GM18517 (cell line): ENCODE data around the gene SPPL3.
"Not testable (repeated sequence)": the region's sequence is repeated elsewhere in the genome, so short reads cannot be mapped to it uniquely, and the experiment has no call there.

ENCODE experiments used
- ATAC-seq: cut with Tn5 transposase; IDR thresholded peaks from one replicate; pipeline ENCODE4 v1.9.1; 2021; ENCODE audit warnings: mild to moderate bottlenecking, moderate library complexity; ENCODE audit not compliant: unreplicated experiment

Gene SPPL3

DNA sequence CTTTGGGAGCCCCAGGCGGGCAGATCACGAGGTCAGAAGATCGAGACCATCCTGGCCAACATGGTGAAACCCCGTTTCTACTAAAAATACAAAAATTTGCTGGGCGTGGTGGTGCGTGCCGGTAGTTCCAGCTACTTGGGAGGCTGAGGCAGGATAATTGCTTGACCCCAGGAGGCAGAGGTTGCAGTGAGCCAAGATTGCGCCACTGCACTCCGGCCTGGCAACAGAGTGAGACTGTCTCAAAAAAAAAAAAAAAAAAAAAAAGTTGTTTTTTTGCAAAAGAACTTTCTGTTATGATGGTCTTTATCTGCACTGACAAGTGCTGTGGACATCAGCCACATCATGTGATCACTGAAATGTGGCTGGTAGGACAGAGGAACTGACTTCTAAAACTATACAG is 111.7 kb downstream of the SPPL3 start:
- not testable (repeated sequence) for ATAC-seq

DNA sequence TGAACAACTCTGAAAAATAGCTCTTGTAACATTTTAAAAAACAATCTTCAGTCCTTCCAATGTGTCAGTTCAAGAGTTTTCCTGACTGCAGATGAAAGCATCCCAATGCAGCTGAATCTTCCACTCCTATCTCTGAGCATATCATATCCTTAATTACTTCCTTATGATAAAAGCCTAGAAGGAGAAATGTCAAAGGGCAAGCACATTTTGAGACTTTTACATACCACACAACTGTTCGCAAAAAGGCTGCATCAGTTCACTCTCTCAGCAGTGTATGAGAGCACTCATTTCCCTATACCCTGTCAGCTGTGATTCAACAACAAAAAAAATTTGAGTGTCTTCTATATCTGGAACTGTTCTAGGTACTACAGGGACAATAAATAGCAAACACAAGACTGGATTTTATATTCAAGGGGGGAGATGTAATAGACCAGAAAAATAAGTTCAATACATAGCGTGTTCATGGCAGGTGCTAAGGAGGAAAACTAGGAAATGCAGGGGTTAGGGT is 112.4 kb downstream of the SPPL3 start:
- ATAC-seq: no peak

DNA sequence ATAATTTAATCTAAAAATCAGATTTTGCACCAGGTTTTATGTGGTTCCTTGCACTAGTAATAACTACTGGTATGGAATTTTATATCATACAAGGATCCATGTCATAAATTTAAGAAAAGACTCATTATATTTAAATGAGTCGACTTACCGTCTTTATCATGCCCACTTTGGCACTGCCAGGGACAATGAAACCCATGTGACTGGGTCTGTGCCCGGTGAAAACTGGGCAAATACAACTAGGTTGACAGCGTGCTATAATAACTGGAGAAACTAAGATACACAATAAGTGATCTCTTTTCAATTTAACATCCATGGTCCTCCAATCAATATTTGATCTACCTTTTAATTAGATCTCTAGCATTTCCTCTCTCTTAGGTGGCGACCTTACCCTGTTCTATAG is 114.0 kb downstream of the SPPL3 start:
- ATAC-seq: no peak

DNA sequence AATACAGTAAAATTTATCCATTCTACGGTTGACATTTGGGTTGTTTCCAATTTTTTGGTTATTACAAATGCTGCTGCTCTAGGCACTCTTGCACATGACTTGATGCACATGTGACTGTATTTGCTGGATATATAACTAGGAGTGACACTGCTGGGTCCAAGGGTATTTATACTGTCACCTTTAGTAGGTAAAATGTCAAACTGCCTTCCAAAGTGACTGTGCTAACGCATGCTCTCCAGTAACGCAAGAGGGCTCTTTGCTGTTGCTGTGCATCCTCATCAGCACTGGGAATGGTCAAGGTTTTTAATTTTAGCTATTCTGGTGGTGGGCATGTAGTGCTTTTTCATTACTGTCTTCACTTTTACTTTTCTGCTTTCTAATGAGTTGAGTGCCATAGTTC is 116.3 kb downstream of the SPPL3 start:
- no peak for ATAC-seq

DNA sequence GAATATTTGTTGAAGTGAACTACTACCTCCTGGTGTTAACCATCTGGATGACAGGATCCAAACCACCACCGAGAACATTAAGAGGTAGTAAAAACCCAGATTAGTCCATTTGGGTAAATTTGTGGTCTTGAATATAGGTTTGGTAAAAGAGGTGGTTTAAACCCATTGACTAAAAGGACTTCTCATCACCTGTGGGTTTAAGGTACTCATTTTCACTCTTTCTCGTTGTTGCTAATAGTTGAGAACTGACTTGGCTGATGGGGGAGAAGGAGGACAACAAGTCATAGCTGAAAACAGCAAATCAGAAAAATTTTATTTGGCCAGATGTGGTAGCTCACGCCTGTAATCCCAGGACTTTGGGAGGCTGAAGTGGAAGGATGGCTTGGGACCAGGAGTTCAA is 119.4 kb downstream of the SPPL3 start:
- ATAC-seq: no peak

DNA sequence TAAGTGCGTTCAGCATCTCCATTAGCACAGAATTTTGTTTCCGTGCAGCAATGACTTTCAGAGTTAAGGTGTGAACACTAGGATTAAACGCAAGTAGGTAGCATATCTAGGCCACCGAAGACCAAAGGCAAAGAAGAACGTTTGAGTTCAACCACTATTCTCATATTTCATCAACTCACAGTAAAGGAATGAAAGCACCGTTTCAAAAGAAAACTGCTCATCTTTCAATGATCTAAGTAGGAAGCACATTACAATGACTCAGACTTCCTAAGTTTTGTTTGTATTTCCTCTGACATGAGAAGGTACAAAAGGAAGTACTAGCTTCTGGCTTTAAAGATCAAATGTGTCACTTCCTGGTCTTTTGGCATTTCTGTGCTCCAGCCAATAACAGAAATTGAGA is 121.0 kb downstream of the SPPL3 start:
- ATAC-seq: no peak

DNA sequence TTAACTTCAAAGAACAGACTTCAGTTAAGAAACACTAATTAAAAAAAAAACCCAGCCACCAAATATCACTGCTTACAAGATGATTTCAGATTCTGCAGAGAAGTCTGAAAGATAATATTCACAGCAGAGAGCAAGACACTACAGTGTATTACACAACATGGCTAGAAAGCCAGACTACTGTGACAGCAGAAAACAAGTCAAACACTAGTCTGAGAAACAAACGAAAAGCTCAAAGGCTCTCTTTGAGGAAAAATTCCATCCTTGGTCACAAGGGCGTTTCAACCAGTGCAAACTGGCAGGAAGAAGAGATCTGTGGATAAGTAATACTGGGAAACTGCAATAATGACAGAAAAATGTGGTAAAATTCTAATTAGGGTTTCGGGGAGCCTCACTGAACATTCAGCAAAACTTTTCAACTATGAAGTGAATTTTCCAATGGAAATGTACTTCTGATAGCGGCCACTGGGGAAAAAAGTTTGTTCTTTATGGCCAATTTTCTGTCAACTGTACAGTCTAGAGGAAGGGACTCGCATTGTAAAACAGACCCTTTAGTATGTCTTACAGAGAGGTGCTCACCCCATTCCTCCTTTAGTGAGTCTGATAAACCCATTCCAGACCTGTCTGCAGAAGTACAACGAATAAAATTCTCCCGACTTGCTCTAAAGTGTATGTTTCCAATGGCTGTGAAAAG is 128.2 kb downstream of the SPPL3 start:
- no peak for ATAC-seq

DNA sequence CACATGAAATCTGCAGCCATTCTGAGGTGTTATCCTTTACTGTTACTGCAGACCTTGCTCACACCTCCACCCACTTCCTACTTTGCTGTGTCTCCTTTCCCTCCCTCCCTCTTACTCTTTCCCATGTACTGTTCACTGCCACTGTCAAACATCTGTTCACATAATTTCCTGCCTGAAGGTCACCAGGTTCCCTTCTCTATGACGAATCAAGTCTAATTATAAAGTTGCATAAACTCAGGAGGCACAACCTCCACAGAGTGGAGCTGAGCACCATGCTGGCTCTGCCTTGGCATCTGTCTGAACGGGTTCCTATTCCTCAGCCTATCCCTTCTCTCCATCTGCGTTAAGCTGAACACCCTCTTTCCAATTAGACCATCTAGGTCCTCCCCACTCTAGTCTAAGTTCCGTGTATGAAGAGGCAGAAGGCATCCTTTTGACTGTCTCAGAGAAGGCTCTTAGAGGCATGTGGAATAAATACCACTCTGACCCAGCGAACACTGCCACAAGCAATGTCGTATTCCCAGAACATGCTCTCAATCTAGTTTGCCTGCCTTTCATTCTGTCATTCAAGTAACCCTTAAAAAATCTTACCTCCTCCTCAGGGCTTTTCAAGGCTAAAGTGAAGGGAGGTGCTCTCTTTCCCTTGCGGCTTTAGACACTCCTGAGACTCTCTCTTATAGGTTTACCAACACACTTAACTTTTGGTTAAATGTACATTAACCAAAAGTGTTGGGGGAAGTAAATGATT is 129.8 kb downstream of the SPPL3 start:
- no peak for ATAC-seq

DNA sequence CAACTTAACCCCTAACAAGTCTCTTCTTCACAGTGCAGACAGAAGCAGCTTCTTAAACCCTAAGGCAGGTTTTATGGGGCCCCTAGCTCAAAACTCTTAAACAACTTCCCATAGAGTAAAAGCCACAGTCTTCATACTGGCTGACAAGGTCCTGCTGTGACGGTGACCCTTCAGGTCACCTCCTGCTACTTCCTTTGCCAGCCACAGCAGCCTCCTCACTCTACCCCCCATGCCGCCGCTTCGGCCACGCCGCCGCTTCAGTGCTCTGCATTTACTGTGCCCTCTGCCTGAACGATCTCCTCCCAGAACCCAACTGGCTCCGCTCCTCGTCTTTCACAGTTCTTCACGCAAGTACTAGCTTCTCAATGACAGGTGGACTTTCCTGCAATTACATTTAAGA is 133.1 kb downstream of the SPPL3 start:
- no peak for ATAC-seq

DNA sequence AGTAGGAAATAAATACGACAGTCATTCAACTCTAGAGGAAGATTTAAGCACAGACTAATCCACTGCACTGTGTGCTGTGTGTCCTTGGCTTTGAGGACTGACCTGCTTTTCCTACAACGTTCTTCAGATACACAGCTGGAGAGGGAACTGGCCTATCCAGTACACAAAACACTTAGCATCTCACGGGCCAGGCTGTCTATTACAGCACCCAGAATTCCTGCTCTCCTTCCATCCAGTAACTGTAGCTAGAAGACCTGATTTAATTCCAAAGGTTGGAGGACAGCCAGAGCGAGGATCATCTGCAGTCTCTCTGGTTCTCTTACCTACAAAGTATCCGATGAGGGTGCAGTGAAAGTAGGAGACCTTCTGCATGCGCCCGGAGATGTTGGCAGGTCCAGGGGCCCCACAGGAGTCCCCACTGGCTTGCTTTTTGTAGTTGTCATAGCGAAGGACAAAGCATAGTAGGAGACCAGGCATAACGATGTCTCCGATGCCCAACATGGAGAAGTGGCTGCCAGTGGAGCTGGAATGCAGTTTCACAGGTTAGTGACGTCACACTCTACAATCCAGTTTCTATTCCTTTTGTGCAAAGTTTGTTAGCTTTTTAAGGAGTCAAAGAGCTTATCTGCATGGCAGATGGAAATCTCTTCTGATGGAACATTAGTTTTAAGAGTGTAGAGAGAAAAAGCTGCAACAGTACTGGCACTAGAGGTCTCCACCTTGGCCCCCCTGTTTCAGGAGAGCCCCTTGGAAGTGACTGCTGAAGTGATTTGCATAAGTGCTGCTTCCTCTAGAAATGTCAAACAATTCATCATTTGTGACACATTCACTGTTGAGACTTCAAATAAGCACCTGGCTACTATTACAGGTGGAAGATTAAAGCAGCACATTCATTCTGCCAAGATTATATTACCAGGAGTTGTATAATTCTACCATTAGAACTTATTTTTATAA is 136.8 kb downstream of the SPPL3 start:
- ATAC-seq: no peak

DNA sequence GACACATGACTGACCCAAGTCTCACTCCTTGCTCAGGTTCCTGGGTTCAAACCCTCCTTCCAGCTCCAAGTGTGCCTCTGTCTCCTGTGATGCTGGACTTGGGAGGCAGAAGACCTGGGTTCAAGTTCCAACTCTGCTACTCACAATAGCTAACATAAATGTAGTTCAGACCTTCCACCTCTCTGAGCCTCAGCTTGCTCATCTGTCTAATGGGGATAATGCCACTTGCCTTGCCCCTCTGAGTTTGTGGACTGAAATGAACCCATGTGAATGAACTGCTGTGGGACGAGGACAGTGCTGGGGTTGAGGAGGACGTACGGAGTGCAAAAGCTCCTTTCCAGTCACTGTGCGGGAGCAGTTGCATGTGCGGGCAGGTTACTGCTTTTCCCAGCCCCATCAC is 137.6 kb downstream of the SPPL3 start:
- ATAC-seq: no peak

DNA sequence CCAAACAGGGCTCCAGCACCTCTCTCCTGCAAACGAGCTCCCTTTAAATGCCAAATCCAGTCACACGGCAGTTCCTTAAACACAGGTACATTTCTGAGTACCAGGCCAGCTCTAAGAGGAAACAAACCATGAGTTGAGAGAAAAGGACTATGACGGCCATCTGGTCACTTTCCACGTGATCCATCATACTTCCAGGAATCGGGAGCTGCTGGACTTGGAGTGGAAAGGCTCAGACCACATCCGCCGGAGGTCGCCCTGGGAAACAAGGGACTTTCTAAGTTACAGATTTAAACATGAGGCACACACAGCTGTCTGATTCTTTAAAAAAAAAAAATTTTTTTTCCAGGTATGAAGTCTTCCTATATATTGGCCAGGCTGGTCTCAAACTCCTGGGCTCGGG is 139.3 kb downstream of the SPPL3 start:
- ATAC-seq: no peak

DNA sequence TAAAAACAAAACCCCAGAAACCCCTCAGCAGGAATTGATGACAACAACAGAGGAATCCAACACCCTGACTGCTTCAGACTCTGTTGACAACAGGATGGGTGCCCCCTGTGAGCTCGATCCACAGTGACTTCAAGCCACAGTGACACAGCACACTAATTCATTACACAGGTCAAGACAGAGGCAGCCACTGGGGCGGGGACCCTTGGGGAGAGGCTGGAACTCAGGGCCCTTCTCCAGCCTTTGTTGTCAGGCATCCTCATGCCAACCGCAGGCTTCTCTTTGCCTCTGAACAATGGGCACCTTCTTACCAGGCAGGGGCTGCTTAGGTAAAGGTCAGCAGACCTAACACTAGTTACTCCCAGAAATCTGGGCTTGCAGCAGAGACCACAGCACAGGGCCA is 140.9 kb downstream of the SPPL3 start:
- no peak for ATAC-seq

DNA sequence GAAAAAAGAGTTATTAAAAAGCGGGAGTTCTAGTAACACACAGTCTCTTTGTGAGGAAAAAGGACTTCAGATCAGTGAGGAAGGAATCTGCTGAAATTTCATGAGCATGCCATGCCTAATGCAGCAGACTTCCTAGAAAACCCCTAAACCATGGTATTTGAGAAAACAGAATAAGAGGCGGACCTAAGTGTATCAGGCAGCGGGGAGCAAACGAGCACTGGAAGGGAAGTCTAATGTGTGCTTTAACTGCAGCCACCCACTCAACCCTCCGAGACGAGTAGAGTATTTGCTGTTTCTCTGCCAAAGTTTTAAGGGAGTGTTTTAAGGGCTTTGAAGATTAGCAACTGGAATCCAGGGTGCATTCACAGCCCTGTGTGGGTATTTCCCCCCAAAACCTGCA is 142.1 kb downstream of the SPPL3 start:
- no peak for ATAC-seq

DNA sequence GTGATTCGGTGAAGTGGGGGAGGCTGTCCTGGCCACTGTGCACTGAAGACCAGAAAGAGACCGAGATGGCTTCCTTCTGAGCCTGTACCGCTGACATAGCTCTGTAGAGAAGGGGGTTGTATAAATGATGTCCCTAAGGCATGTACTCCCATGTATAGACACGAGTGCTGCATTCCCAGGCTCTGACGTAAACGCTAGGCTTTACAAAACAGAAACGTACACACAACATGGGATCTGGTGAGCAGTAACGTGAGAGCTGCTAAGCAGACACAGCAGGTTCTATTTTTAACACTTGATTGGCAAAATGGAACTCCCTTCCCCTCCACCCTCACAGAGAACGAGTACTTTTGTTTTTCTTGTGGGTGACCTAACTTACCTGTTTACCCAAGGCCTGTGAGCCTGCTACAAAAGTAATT is 142.6 kb downstream of the SPPL3 start:
- no peak for ATAC-seq

DNA sequence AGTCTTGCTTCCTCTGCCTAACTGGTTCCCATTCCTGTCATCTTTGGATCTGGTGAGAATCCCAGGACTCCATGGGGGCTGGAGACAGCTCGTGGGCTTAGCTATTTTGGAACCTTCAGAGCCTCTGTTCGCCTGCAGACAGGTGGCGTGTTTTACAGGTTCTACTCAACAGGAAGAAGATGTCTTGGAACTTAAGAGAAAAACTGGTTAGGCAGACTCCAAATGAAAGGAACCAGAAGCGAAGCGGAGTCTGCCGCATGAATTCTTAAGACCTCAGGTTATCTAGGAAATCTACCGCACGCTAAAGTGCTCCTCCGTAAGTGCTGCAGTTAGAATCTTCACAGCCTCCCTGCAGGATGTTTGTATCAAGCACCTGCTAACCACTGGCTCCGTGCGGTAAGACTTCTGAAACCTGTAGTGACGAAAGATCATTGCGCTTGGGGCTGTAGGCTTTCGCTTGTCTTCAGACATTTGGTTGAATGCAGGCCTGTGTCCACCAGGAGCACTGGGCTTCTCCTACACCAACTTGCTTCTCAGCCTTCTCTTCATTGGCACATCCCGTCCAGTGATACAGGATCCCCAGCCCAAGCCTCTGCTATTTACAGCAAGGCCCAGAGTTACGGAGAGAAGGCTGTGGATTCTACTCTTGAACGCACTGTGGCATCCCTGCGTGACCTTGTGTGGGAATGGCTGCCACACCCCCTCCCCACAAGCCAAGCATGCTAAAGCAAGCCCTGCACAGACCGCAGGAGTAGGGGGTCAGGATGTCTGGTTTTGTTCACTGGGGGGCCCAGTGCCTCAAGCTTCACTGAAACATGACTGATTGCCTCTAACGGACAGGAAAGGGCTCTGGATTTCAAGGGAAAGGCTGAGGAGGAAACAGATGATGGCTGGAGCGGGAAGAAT is 143.6 kb downstream of the SPPL3 start:
- ATAC-seq: no peak

DNA sequence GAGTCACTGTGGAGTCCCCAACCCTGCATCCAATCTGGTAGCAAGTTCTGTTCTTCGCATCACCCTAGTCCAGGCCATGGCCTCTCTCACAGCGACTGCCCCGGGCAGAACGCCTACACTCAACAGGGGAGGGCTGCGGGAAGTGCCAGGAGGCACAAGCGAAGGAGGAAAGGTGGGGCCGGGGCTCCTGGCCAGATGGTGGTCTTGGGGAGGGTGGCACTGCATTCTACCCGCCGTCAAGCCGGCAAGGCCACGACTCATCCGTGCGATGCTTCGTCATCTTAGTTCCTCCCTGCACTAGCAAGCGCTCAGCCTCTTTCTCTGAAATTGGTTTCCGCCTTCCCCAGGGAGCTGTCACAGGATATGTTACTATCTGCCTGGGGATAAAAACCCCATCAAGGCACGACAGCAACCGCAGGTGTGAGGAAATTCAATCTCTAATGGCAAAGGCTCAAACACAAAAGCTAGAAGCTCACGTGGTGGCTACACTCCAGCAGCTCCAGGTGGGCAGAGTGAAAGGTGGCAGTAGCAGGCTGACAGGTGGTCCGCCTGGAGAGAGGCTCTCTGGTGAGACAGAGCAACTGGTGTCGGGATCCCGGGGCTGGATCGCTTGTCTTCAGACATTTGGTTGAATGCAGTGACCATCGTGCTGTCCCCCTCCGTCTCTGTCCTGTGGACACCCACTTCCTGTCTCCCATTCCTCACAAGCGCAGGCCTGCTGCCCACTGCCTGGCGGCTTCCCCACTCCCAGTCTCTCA is 144.4 kb downstream of the SPPL3 start:
- ATAC-seq: no peak

DNA sequence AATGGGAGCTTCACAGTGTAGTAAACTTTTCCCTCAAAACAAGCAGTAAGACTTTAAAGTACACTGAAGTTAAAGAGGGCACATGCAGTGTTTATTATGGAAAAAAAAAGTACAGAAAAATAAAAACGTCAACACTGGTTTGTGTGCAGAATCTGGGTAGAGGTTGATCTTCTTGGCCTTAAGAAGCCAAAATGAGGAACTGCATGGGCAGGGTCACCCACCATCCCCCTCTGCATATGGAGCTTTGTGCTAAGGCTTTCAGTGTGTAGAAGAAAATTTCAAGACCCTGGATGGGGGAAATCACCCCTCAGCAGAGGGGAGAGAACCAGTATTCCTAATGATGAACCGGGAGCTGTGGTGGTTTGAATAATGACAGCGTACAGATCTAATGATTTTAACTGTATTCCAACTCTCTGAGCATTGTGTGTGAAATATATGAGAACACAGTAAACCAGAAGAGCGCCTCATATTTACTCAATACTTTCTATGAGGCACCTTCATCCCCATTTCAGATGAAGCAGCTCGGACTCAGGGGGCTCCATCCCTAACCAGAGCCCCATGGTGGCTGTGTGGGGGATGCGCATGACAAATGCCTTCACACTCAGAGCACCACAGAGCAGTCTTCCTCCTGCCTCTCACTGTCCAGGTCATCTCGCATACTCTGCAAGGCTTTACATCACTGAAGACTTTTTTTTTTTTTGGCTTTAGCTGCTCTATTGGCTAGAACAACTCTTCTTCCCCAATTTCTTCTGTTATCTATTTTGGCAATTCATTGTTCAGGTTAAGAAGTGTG is 145.2 kb downstream of the SPPL3 start:
- no peak for ATAC-seq

DNA sequence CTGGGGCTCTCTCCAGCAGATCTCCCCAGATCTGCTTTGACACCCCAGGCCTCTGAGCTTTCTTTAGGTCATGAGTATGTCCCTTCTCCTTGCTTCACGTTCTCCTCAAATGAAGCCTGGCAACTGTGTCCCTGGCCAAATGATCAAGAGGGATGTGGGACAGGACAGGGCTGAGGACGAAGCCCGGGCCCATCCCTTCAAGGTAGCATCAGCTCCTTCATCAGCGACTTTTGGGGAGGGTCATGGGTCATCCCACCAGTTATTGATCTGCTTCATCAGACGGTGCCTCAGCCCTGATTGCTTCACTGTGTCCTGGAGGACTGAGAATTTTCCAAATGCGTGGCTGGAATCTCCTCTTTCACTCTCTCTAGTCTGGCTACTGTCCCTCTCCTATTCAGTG is 146.2 kb downstream of the SPPL3 start:
- ATAC-seq: no peak
